ENCODE results near the gene BCL2L2.

BCL2L2 gene

DNA sequence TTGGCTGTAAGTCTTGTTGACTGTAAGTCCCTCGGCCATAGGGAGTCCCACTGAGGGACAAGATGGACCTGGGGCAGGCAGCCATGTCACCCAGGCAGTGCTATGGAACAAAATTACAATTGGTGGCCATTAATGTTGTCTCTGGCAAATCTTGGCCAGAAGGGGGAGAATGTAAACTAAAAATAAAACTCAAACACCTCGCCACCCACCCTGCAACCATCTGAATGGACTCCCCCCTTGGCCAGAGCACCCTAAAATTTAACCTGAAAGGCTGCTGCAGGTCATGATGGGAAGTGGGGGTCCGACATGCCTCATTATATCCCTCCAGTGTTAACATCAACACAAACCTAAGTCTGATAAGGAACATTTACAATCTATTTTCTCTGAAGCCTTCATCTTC is 37.8 kb downstream of the BCL2L2 start:
- TF ChIP-seq POLR2AphosphoS5 (IDR thresholded peaks at IDR 0.05; ENCODE audit: low read depth, low read length) (no peak), TAF1 (IDR thresholded peaks at IDR 0.05; ENCODE audit: borderline replicate concordance, insufficient read depth, low read length) (no peak), SIN3A (IDR thresholded peaks at IDR 0.05; ENCODE audit: borderline replicate concordance, insufficient read depth, low read length) (no peak), FOXP2 (optimal IDR thresholded peaks at IDR 0.05; ENCODE audit: borderline replicate concordance, extremely low read depth, extremely low read length, insufficient read depth) (no peak)
- TF ChIP-seq, protein P1, sequence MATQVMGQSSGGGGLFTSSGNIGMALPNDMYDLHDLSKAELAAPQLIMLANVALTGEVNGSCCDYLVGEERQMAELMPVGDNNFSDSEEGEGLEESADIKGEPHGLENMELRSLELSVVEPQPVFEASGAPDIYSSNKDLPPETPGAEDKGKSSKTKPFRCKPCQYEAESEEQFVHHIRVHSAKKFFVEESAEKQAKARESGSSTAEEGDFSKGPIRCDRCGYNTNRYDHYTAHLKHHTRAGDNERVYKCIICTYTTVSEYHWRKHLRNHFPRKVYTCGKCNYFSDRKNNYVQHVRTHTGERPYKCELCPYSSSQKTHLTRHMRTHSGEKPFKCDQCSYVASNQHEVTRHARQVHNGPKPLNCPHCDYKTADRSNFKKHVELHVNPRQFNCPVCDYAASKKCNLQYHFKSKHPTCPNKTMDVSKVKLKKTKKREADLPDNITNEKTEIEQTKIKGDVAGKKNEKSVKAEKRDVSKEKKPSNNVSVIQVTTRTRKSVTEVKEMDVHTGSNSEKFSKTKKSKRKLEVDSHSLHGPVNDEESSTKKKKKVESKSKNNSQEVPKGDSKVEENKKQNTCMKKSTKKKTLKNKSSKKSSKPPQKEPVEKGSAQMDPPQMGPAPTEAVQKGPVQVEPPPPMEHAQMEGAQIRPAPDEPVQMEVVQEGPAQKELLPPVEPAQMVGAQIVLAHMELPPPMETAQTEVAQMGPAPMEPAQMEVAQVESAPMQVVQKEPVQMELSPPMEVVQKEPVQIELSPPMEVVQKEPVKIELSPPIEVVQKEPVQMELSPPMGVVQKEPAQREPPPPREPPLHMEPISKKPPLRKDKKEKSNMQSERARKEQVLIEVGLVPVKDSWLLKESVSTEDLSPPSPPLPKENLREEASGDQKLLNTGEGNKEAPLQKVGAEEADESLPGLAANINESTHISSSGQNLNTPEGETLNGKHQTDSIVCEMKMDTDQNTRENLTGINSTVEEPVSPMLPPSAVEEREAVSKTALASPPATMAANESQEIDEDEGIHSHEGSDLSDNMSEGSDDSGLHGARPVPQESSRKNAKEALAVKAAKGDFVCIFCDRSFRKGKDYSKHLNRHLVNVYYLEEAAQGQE (IDR thresholded peaks at IDR 0.05; ENCODE audit: insufficient read depth in 1 of 2, low read depth in 2 of 2, low read length in 2 of 2): no peak

DNA sequence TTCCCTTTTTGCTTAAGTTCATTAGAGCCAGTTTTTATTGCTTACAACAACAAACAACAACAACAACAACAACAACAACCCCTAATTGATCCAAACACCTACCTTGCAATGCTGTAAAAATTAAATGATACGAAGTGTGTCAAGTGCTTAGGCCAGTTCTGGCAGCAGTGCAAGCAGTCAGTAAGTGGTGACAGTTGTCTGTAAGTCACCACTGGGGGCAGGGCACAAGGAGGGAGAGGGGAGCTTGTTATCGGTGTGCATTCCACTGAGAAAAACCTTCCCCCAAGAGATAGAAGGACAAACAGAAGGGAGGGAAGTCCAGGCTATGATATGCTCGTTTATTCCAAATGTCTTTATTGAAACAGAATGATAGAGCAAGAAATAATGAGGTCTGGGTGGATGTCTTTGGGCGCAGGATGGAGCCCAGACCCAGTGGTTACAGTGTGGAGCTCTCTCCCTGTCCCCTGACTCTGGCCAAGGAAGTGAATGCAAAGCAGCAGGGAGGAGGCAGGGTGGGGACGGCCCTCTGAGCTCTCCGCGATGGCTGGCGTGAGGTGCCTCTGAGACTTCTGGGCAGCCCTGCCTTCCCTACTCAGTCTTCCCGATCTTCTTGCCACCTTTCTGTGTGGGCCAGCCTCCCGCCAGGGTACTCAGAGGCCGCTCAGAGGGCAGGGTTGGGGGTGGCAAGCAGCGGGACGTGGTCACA is 39.5 kb downstream of the BCL2L2 start:
- TF ChIP-seq FOXP2 (optimal IDR thresholded peaks at IDR 0.05; ENCODE audit: borderline replicate concordance, extremely low read depth, extremely low read length, insufficient read depth): no peak
- TF ChIP-seq, protein P1 (IDR thresholded peaks at IDR 0.05; ENCODE audit: insufficient read depth in 1 of 2, low read depth in 2 of 2, low read length in 2 of 2): no peak
- TF ChIP-seq SIN3A (IDR thresholded peaks at IDR 0.05; ENCODE audit: borderline replicate concordance, insufficient read depth, low read length): no peak

DNA sequence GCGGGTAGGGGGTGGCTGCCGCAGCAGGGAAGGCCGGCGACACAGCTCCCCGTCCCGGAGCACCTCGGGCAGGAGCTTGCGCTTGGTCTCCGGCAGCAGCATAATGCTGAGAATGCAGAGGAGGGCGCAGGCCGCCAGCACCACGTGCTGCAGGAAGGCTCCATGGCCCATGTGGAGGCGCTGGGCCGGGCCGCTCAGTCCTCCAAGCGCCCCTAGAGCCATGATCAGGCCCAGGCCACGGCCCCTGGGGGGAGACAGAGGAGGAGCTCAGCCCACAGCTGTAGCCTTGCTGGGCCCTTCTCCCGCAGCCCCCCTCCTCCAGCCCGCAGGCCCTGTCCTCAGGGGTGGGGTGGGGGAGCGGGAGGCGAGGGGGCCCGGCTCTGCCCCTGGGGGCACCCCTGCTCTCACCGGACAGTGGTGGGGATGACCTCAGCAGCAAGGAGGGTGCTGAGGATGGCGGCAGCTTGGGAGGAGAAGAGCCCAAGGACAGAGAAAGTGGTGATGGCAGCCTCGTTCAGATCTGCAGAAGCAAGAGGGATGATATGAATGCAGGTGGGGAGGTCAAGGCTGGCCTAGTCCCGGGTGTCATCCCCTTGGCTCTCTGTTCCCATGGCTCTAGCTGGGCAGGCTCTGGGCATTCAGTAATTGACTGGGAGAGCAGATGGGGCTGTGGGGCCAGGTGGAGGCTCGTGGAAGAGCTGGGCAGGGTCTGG is 40.2 kb downstream of the BCL2L2 start:
- TF ChIP-seq POLR2AphosphoS5 (IDR thresholded peaks at IDR 0.05; ENCODE audit: low read depth, low read length) (no peak), FOXP2 (optimal IDR thresholded peaks at IDR 0.05; ENCODE audit: borderline replicate concordance, extremely low read depth, extremely low read length, insufficient read depth) (no peak), SIN3A (IDR thresholded peaks at IDR 0.05; ENCODE audit: borderline replicate concordance, insufficient read depth, low read length) (no peak), TAF1 (IDR thresholded peaks at IDR 0.05; ENCODE audit: borderline replicate concordance, insufficient read depth, low read length) (no peak)
- TF ChIP-seq, protein P1 (IDR thresholded peaks at IDR 0.05; ENCODE audit: insufficient read depth in 1 of 2, low read depth in 2 of 2, low read length in 2 of 2): no peak

DNA sequence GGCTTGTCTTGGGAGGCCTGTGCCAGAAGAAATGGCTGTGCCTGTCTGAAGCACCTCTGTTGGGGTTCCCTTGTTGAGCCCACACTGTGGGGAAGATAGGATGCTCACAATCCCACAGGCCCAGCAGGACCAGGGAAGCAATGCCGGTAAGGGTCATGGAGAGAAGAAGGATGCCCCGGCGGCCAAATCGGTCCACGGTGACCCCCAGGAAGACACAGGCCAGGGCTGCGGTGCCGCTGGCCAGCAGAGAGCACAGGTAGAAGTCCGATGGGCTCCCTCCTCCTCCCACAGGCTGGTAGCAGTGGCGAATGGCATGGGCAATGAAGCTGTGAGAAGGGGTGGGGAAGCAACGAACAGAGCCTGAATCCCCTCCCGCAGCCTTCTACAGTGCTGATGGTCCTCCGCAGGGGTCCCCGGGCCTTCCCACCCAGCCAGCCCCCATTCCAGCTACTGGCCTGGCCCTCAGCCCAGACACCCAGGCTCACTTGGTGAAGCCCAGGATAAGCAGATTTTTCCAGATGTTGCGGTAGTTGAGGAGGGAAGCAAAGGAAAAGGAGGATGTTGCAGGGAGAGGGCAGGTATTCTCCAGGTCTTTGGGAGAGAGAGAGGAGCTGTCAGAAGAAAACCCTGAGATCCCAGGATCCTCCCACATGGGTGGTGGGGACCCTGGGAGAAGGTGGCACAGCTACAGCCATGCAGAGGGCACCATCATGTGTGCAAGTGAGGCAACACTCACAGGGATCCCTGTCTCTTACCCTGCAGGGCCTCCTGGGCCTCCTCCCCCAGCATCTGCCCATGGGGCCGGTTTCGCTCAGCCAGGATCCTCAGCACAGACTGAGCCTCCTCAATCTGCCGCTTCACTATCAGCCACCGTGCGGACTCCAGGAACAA is 41.0 kb downstream of the BCL2L2 start:
- no peak for TF ChIP-seq POLR2AphosphoS5 (IDR thresholded peaks at IDR 0.05; ENCODE audit: low read depth, low read length)
- TF ChIP-seq SIN3A (IDR thresholded peaks at IDR 0.05; ENCODE audit: borderline replicate concordance, insufficient read depth, low read length): no peak
- TF ChIP-seq TAF1 (IDR thresholded peaks at IDR 0.05; ENCODE audit: borderline replicate concordance, insufficient read depth, low read length): no peak
- no peak for TF ChIP-seq FOXP2 (optimal IDR thresholded peaks at IDR 0.05; ENCODE audit: borderline replicate concordance, extremely low read depth, extremely low read length, insufficient read depth)
- TF ChIP-seq, protein P1 (IDR thresholded peaks at IDR 0.05; ENCODE audit: insufficient read depth in 1 of 2, low read depth in 2 of 2, low read length in 2 of 2): no peak

Measured in PFSK-1 (cell line).